Neural progenitor cell (in vitro differentiated cells): Measurements from ENCODE around the gene PPP1R15B.

Experiments used
- CTCF ChIP-seq: fragments of 200-600 bp; sonication (generic); IDR thresholded peaks from 2 replicates; pipeline ENCODE4 v1.5.1; 2017; ENCODE audit warnings: antibody characterized with exemption, mild to moderate bottlenecking
- EZH2 ChIP-seq: fragments of 200-600 bp; sonication (generic); IDR thresholded peaks from 2 replicates; pipeline ENCODE4 v1.6.1; 2017; ENCODE audit warnings: antibody characterized with exemption, mild to moderate bottlenecking, moderate library complexity

- no peak for TF ChIP-seq CTCF
- no peak for TF ChIP-seq EZH2
These were observed 748 bp downstream of the PPP1R15B start for GRCh38 chr1:204410688-204411450.
